Breast epithelium (tissue), 4 donors: Measurements from ENCODE around the gene CBX7. TPM values are rescaled to one million over a fixed set of nuclear protein-coding genes. Genes with fewer than 3 reads are reported as not detected.

Experiments used
- DNase-seq, 2 donors: peaks; one replicate each; pipeline ENCODE4 v3.0.0-alpha.2; 2019; ENCODE audit warnings: low spot score in 2 of 2
- H3K27ac ChIP-seq, 2 donors: fragments of 200-600 bp; sonication (generic) in 1 of 2; one replicate each; pipeline ENCODE4 v1.5.1; 2016 to 2019; ENCODE audit warnings: mild to moderate bottlenecking in 1 of 2
- H3K27me3 ChIP-seq, 2 donors: fragments of 200-600 bp; sonication (generic) in 1 of 2; one replicate each; pipeline versions ENCODE4 v1.5.1 to v1.6.0; 2017 to 2019; ENCODE audit warnings: control low read depth in 1 of 2, mild to moderate bottlenecking in 1 of 2
- H3K36me3 ChIP-seq: fragments of 200-600 bp; one replicate; pipeline ENCODE4 v1.5.1; 2019
- H3K4me1 ChIP-seq, 2 donors: fragments of 200-600 bp; sonication (generic); one replicate each; pipeline ENCODE4 v1.5.1; 2016 to 2019; ENCODE audit warnings: control low read depth in 1 of 2
- H3K4me3 ChIP-seq, 3 donors: fragments of 200-600 bp; sonication (generic); 1 replicate in 2 of 3; 2 replicates in 1 of 3; pipeline ENCODE4 v1.5.1; 2016 to 2019; ENCODE audit warnings: mild to moderate bottlenecking in 3 of 3, moderate library complexity in 2 of 3
- H3K9me3 ChIP-seq, 2 donors: fragments of 200-600 bp; sonication (generic) in 1 of 2; one replicate each; pipeline ENCODE4 v1.5.1; 2016 to 2019; ENCODE audit warnings: control low read depth in 1 of 2
- CTCF ChIP-seq, 3 donors: fragments of 450-650 bp; IDR thresholded peaks; one replicate each; pipeline ENCODE4 v1.5.1; 2016 to 2017; ENCODE audit warnings: antibody characterized with exemption in 3 of 3, mild to moderate bottlenecking in 3 of 3, moderate library complexity in 3 of 3
- POLR2A ChIP-seq: fragments of 450-650 bp; IDR thresholded peaks from one replicate; pipeline ENCODE4 v1.6.1; 2016; ENCODE audit warnings: antibody characterized with exemption, mild to moderate bottlenecking, moderate library complexity
- POLR2AphosphoS5 ChIP-seq, 3 donors: sonication (generic); formaldehyde crosslinking; IDR thresholded peaks; one replicate each; pipeline ENCODE4 v1.6.1; 2017; ENCODE audit warnings: antibody characterized with exemption in 3 of 3
- intact Hi-C: fragments of 100-400 bp; cut with DNase I; formaldehyde crosslinking; loops from one replicate; pipeline ENCODE4 v1.15.1; 2023; ENCODE audit warnings: low total_unique reads
- total RNA-seq, 3 donors: library from RNA; depleted of rRNA; stranded (reverse); fragments of >200 nt; gene quantifications; one replicate each; pipeline ENCODE4 v1.1.0, GENCODE V29; 2016

The CBX7 gene
- total RNA-seq, 3 donors from 2014 or later: 57.1 to 71.9 (median 71.1) TPM

GRCh38 chr22:39146256-39147101, 6.0 kb downstream of the CBX7 start:
- peak overlapping the region; percentile 90 to 96 (median 90) for H3K4me3 ChIP-seq
- H3K9me3 ChIP-seq: no peaks in the 10 kb centered on the region
- H3K27me3 ChIP-seq: no peaks in the 10 kb centered on the region
- intact Hi-C loops: no loop called here
- TF ChIP-seq CTCF (IDR thresholded peaks at IDR 0.05) (no peak), POLR2A (no peak), POLR2AphosphoS5 (IDR thresholded peaks at IDR 0.05) (no peak)
- peak in 1 of 2 donors; percentile 47 for DNase-seq
- H3K27ac ChIP-seq: peak overlapping the region; percentile 97 to 98
- H3K4me1 ChIP-seq: peaks cover 10 to 32% of the 10 kb centered on the region in 2 donors
- no peaks in the 10 kb centered on the region for H3K36me3 ChIP-seq

- Histone ChIP-seq H3K27me3 (no peaks in the 10 kb centered on the region), H3K27ac (peak overlapping the region; percentile 97 to 98), H3K9me3 (no peaks in the 10 kb centered on the region), H3K36me3 (no peaks in the 10 kb centered on the region), H3K4me3 (peak overlapping the region; percentile 90 to 96 (median 90)), H3K4me1 (peaks cover 10% of the 10 kb centered on the region in 2 donors)
- intact Hi-C loops: no loop called here
- peak in 1 of 2 donors; percentile 41 for DNase-seq
- TF ChIP-seq POLR2A (no peak), CTCF (IDR thresholded peaks at IDR 0.05) (no peak), POLR2AphosphoS5 (IDR thresholded peaks at IDR 0.05) (peak in 1 of 3 donors; percentile 11)
These were observed 8.2 kb downstream of the CBX7 start for GRCh38 chr22:39144101-39144767.

GRCh38 chr22:39142088-39142680, 10.3 kb downstream of the CBX7 start:
- H3K4me1 ChIP-seq: peaks cover 10% of the 10 kb centered on the region in 2 donors
- no peaks in the 10 kb centered on the region for H3K36me3 ChIP-seq
- H3K4me3 ChIP-seq: no peak overlapping the region
- no peak for TF ChIP-seq POLR2AphosphoS5 (IDR thresholded peaks at IDR 0.05)
- TF ChIP-seq POLR2A: no peak
- no peak for TF ChIP-seq CTCF (IDR thresholded peaks at IDR 0.05)
- H3K27me3 ChIP-seq: no peaks in the 10 kb centered on the region
- H3K27ac ChIP-seq: no peak overlapping the region
- intact Hi-C loops: no loop called here
- peak in 1 of 2 donors; percentile 27 for DNase-seq
- no peaks in the 10 kb centered on the region for H3K9me3 ChIP-seq

GRCh38 chr22:39139933-39140332, 12.5 kb downstream of the CBX7 start:
- Histone ChIP-seq H3K27me3 (no peaks in the 10 kb centered on the region), H3K4me1 (peaks cover under 1 to 3% of the 10 kb centered on the region in 2 donors), H3K27ac (no peak overlapping the region), H3K36me3 (no peaks in the 10 kb centered on the region), H3K4me3 (no peak overlapping the region), H3K9me3 (no peaks in the 10 kb centered on the region)
- TF ChIP-seq CTCF (IDR thresholded peaks at IDR 0.05) (no peak), POLR2AphosphoS5 (IDR thresholded peaks at IDR 0.05) (no peak), POLR2A (no peak)
- DNase-seq: no peak
- intact Hi-C loops: no loop called here
